SK-N-SH treated with all-trans-retinoic acid at 6 μM for 48 hours (cell line): Measurements from ENCODE around the gene GALNT13.

ENCODE experiments used
- ATAC-seq: fragments of 200-7000 bp; cut with Tn5 transposase; 3 replicates; pipeline ENCODE4 v1.9.1; 2020; ENCODE audit warnings: mild to moderate bottlenecking, moderate library complexity
- BACH2 ChIP-seq: fragments of 250-450 bp; sonication (Bioruptor Pico); IDR thresholded peaks from 2 replicates; pipeline ENCODE4 v1.9.0; 2021; ENCODE audit warnings: mild to moderate bottlenecking, borderline replicate concordance
- CREB5 ChIP-seq: fragments of 250-450 bp; sonication (Bioruptor Pico); IDR thresholded peaks from 2 replicates; pipeline ENCODE4 v1.5.1; 2020; ENCODE audit warnings: low read depth, mild to moderate bottlenecking, moderate library complexity
- CSDC2 ChIP-seq: fragments of 250-450 bp; sonication (Bioruptor Pico); IDR thresholded peaks from 2 replicates; pipeline ENCODE4 v1.5.0; 2020; ENCODE audit warnings: mild to moderate bottlenecking, moderate library complexity
- CSRNP3 ChIP-seq: fragments of 250-450 bp; sonication (Bioruptor Pico); IDR thresholded peaks from 2 replicates; pipeline ENCODE4 v1.5.1; 2021; ENCODE audit warnings: mild to moderate bottlenecking, moderate library complexity
- GLIS3 ChIP-seq: fragments of 250-450 bp; sonication (Bioruptor Pico); IDR thresholded peaks from 2 replicates; pipeline ENCODE4 v1.5.0; 2020; ENCODE audit warnings: mild to moderate bottlenecking, moderate library complexity
- PATZ1 ChIP-seq: fragments of 250-450 bp; sonication (Bioruptor Pico); IDR thresholded peaks from 2 replicates; pipeline ENCODE4 v1.8.0; 2020; ENCODE audit warnings: mild to moderate bottlenecking, moderate library complexity, borderline replicate concordance
- PPARA ChIP-seq: fragments of 250-450 bp; sonication (Bioruptor Pico); IDR thresholded peaks from 2 replicates; pipeline ENCODE4 v1.5.0; 2020; ENCODE audit warnings: mild to moderate bottlenecking, borderline replicate concordance
- RARB ChIP-seq: fragments of 250-450 bp; sonication (Bioruptor Pico); IDR thresholded peaks from 2 replicates; pipeline ENCODE4 v1.8.0; 2021; ENCODE audit warnings: mild to moderate bottlenecking, moderate library complexity
- SNAI2 ChIP-seq: fragments of 250-450 bp; sonication (Bioruptor Pico); IDR thresholded peaks from 2 replicates; pipeline ENCODE4 v1.5.0; 2020; ENCODE audit warnings: mild to moderate bottlenecking, moderate library complexity
- TOX ChIP-seq: fragments of 250-450 bp; sonication (Bioruptor Pico); IDR thresholded peaks from 2 replicates; pipeline ENCODE4 v1.8.0; 2021; ENCODE audit warnings: mild to moderate bottlenecking, moderate library complexity, borderline replicate concordance
- TSHZ2 ChIP-seq: fragments of 250-450 bp; sonication (Bioruptor Pico); IDR thresholded peaks from 2 replicates; pipeline ENCODE4 v1.5.0; 2020; ENCODE audit warnings: mild to moderate bottlenecking, moderate library complexity
- ZC3H10 ChIP-seq: fragments of 250-450 bp; sonication (Bioruptor Pico); IDR thresholded peaks from 2 replicates; pipeline ENCODE4 v1.5.1; 2021; ENCODE audit warnings: mild to moderate bottlenecking, moderate library complexity
- ZFP3 ChIP-seq: fragments of 250-450 bp; sonication (Bioruptor Pico); IDR thresholded peaks from 2 replicates; pipeline ENCODE4 v1.5.0; 2020; ENCODE audit warnings: mild to moderate bottlenecking, moderate library complexity
- ZNF565 ChIP-seq: fragments of 450-650 bp; formaldehyde crosslinking; conservative IDR thresholded peaks from 2 replicates; pipeline ENCODE4 v1.5.0; 2020; ENCODE audit warnings: low read depth, mild to moderate bottlenecking, moderate library complexity
- ZNF70 ChIP-seq: fragments of 450-650 bp; formaldehyde crosslinking; IDR thresholded peaks from 2 replicates; pipeline ENCODE4 v1.5.0; 2020; ENCODE audit warnings: mild to moderate bottlenecking, moderate library complexity
- ZNF8 ChIP-seq: fragments of 450-650 bp; formaldehyde crosslinking; IDR thresholded peaks from 2 replicates; pipeline ENCODE4 v1.5.0; 2020; ENCODE audit warnings: mild to moderate bottlenecking, moderate library complexity

The GALNT13 gene

GRCh38 chr2:154394600-154394999, 522.9 kb downstream of the GALNT13 start:
- TF ChIP-seq RARB (CRISPR knock-in tag) (no peak), SNAI2 (CRISPR knock-in tag) (no peak)
- no peak for ATAC-seq

- no peak for ATAC-seq
- TF ChIP-seq PATZ1 (CRISPR knock-in tag) (no peak), SNAI2 (CRISPR knock-in tag) (no peak), GLIS3 (CRISPR knock-in tag) (no peak)
Observed at GRCh38 chr2:154400563-154401290, 529.0 kb downstream of the GALNT13 start.

- TF ChIP-seq CSRNP3 (CRISPR knock-in tag): no peak
- TF ChIP-seq PPARA: no peak
- TF ChIP-seq SNAI2 (CRISPR knock-in tag): no peak
- TF ChIP-seq CSDC2 (CRISPR knock-in tag): no peak
- no peak for TF ChIP-seq BACH2 (CRISPR knock-in tag)
- no peak for TF ChIP-seq ZFP3 (CRISPR knock-in tag)
- TF ChIP-seq ZNF8 (CRISPR knock-in tag): no peak
- peak; percentile 81 for ATAC-seq
Observed at GRCh38 chr2:154402213-154402612, 530.5 kb downstream of the GALNT13 start.

- no peak for ATAC-seq
Observed at GRCh38 chr2:154403242-154403790, 531.6 kb downstream of the GALNT13 start.

More at GRCh38 chr2:154403242-154403790, 531.6 kb downstream of the GALNT13 start:
- TF ChIP-seq ZNF70 (CRISPR knock-in tag) (no peak), TOX (CRISPR knock-in tag) (no peak), ZNF565 (CRISPR knock-in tag) (no peak), PATZ1 (CRISPR knock-in tag) (no peak), ZC3H10 (no peak), SNAI2 (CRISPR knock-in tag) (no peak), RARB (CRISPR knock-in tag) (no peak), BACH2 (CRISPR knock-in tag) (no peak), CREB5 (CRISPR knock-in tag) (no peak), TSHZ2 (CRISPR knock-in tag) (no peak)
